IPS DF 6.9 (cell line): ENCODE measurements around the gene SKP1.
"Not testable (repeated sequence)": the region's sequence is repeated elsewhere in the genome, so short reads cannot be mapped to it uniquely, and the experiment has no call there.

Experiments
- DNase-seq: peaks from one replicate; pipeline ENCODE4 v3.0.0-alpha.2; 2013; ENCODE audit warnings: low read depth, low spot score
- H3K27ac ChIP-seq: one replicate; pipeline ENCODE4 v1.5.1; 2013; ENCODE audit warnings: low read length, control low read depth
- H3K27me3 ChIP-seq: 2 replicates; pipeline ENCODE4 v1.6.1; 2013; ENCODE audit warnings: mild to moderate bottlenecking, low read length; ENCODE audit not compliant: control insufficient read depth, insufficient read depth
- H3K36me3 ChIP-seq: 2 replicates; pipeline ENCODE4 v1.6.1; 2013; ENCODE audit warnings: low read length; ENCODE audit not compliant: control insufficient read depth, insufficient read depth
- H3K4me1 ChIP-seq: 2 replicates; pipeline ENCODE4 v1.6.1; 2013; ENCODE audit warnings: low read length; ENCODE audit not compliant: control insufficient read depth, insufficient read depth
- H3K4me3 ChIP-seq: 2 replicates; pipeline ENCODE4 v1.5.1; 2013; ENCODE audit warnings: mild to moderate bottlenecking, low read length
- H3K9me3 ChIP-seq: 2 replicates; pipeline ENCODE4 v1.6.1; 2013; ENCODE audit warnings: low read length, inconsistent platforms; ENCODE audit not compliant: control insufficient read depth, insufficient read depth
- WGBS: extraction: QIAGEN DNeasy Blood & Tissue Kit; methylation state at CpG from one replicate; pipeline ENCODE4 v1.1.7; 2013; ENCODE audit warnings: mixed read lengths, missing lambda C conversion rate; ENCODE audit not compliant: insufficient read length, insufficient coverage; 5-methylcytosine and 5-hydroxymethylcytosine counted together

SKP1 gene

DNA sequence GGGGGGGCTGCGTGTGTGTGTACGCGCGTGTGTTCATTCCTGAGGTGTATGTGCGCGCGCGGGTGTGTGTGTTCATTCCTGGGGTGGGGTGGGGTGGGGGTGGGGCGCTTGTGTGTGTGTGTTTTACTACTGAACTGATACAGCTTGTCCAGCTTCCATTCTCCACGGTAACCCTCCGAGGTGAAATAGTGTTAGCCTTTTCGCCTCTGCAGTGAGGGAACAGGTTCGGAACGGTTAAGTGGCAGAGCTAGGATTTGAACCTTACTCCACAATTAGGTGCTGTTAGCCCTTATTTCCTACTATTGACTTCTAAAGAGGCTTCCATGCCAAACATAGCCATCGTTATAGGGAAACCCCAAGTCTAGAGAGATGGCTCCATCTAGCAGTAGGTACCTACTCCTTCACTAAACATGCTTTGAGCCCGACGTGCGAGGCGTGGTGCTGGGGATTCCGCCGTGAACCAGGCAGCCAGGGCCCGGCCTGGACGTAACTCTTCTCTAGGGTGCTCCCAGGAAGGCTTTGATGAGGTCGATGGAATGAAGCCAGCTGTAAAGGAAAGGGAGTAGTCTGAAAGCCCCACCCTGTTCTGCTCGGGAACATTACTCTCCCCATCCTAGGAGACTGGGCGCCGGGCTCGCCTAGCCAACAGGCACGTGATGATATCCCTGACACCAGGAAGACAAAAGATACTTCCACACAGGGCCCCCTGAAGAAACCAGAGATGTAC lies 782 bp upstream of the SKP1 start:
- H3K27ac ChIP-seq = no peak overlapping the region
- DNase-seq = no peak
- WGBS = no CpG with 5 or more reads among the region's 29 CpGs

DNA sequence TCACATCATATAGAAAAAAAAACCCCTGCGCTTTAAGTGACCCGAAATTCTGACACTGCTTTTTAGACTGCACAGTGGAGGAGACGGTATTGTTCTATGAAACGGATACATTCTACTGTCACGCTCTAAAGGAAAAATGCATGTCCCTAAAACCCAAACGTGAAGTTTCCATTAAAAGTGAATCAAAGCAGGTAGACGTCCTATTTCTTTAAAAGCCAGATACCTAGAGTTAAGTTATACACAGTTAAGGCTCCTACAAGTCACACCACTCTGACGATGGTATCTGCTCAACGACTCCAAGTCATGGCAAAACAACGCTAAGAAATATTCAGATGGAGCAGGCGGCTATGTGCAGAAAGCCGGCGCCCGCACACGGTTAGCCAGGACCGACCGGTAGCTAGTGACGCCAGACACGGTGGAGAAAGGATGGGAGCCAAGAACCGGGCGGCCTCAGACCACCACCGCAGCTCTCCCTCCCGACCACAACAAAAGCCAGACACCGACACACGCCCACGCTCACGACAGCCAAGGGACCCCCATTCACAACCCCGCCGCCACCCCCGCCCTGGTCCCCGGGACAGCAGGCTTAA lies 734 bp downstream of the SKP1 start:
- Histone ChIP-seq H3K27me3 (no peaks in the 10 kb centered on the region), H3K27ac (no peak overlapping the region), H3K4me3 (peak overlapping the region; percentile 74), H3K36me3 (peaks cover 3% of the 10 kb centered on the region; the same call in 1 of the 2 replicates), H3K9me3 (no peaks in the 10 kb centered on the region), H3K4me1 (peaks cover 2% of the 10 kb centered on the region; the same call in 1 of the 2 replicates)
- WGBS = no CpG with 5 or more reads among the region's 31 CpGs
- DNase-seq = no peak

More for the DNA sequence above, 782 bp upstream of the SKP1 start:
- Histone ChIP-seq H3K4me3 (peak overlapping the region; percentile 74; the same call in 1 of the 2 replicates), H3K4me1 (peaks cover 2% of the 10 kb centered on the region; the same call in 1 of the 2 replicates), H3K27me3 (no peaks in the 10 kb centered on the region), H3K9me3 (no peaks in the 10 kb centered on the region), H3K36me3 (peaks cover 3% of the 10 kb centered on the region; the same call in 1 of the 2 replicates)

GRCh38 chr5:134174841-134175839 lies 1.6 kb downstream of the SKP1 start:
- Histone ChIP-seq H3K36me3 (peaks cover 3% of the 10 kb centered on the region; the same call in 1 of the 2 replicates), H3K4me3 (peak overlapping the region; percentile 74; the same call in 1 of the 2 replicates), H3K27me3 (no peaks in the 10 kb centered on the region), H3K9me3 (no peaks in the 10 kb centered on the region), H3K27ac (no peak overlapping the region), H3K4me1 (peaks cover 2% of the 10 kb centered on the region; the same call in 1 of the 2 replicates)
- no CpG with 5 or more reads among the region's 10 CpGs for WGBS
- no peak for DNase-seq

GRCh38 chr5:134171972-134172371 lies 4.8 kb downstream of the SKP1 start:
- Histone ChIP-seq H3K27ac (no peak overlapping the region), H3K27me3 (no peaks in the 10 kb centered on the region)

GRCh38 chr5:134162592-134162991 lies 14.2 kb downstream of the SKP1 start:
- Histone ChIP-seq H3K9me3 (no peaks in the 10 kb centered on the region), H3K4me1 (no peaks in the 10 kb centered on the region), H3K36me3 (peaks cover 2% of the 10 kb centered on the region; the same call in 1 of the 2 replicates), H3K4me3 (no peak overlapping the region), H3K27ac (no peak overlapping the region), H3K27me3 (no peaks in the 10 kb centered on the region)
- DNase-seq = no peak
- no CpG with 5 or more reads among the region's 5 CpGs for WGBS

More at GRCh38 chr5:134171972-134172371, 4.8 kb downstream of the SKP1 start:
- WGBS = no CpG with 5 or more reads among the region's 4 CpGs
- H3K9me3 ChIP-seq = no peaks in the 10 kb centered on the region
- DNase-seq = no peak
- no peak overlapping the region for H3K4me3 ChIP-seq
- 0 out of 2 replicates have a peak, but pooled peaks cover 2% of the 10 kb centered on the region for H3K4me1 ChIP-seq
- peaks cover 3% of the 10 kb centered on the region; the same call in 1 of the 2 replicates for H3K36me3 ChIP-seq

DNA sequence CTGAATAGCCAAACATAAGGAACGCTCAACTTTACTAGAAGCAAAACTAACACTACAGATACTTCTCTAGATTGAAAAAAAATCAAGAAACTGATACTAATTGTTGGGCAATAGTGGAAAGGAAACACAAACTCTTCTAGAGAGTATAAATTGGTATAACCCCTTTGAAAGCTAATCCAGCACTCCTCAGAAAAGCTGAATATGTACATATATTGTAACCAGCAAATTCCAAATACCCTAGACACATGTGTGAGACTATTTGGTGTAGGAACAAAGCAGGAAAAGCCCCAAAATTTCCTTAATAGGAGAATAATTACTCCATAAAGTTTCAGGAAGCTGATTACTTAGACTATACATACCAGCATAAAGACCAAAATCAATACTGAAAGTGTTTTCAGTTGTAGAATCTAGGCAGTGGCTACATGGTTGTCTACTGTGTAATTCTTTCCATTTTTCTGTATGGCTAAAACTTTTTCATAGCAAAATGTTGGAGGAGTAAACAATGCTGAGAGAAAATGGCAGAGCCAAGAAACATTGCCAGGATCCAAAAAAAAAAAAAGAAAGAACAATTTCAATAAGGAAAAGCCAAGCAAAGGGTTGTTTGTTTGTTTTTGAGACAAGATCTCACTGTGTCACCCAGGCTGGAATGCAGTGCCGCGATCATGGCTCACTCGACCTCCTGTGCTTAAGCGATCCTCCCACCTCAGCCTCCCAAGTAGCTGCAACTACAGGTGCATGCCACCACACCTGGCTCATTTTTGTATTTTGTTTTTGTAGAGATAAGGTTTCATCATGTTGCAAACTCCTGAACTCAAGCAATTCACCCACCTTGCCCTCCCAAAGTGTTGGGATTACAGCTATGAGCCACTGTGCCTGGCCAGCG lies 15.0 kb downstream of the SKP1 start:
- no peaks in the 10 kb centered on the region for H3K9me3 ChIP-seq
- no peaks in the 10 kb centered on the region for H3K27me3 ChIP-seq
- no CpG with 5 or more reads among the region's 6 CpGs for WGBS
- no peak overlapping the region for H3K27ac ChIP-seq
- H3K4me3 ChIP-seq = no peak overlapping the region
- peaks cover 2% of the 10 kb centered on the region; the same call in 1 of the 2 replicates for H3K36me3 ChIP-seq
- no peaks in the 10 kb centered on the region for H3K4me1 ChIP-seq
- DNase-seq = no peak

DNA sequence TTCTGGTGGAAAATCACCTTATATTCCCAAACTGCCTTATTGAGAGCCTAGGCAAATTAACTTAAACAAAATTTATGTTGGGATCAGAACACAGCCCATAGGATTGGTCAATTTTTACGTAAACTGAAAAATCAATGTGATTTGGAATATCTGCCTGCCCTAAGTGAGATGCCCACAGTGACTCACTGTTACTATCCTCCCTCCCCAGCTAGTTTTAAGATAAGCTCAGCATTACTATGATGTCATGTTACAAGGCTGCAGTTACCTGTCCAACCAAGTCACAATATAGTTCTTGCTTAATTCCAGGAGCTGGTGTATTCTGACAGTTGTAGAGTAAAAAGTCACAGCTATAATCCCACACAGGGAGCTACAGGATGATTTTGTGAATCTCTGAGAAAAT lies 23.1 kb downstream of the SKP1 start:
- Histone ChIP-seq H3K36me3 (peaks cover 2% of the 10 kb centered on the region; the same call in 1 of the 2 replicates), H3K9me3 (no peaks in the 10 kb centered on the region), H3K27me3 (no peaks in the 10 kb centered on the region), H3K4me1 (no peaks in the 10 kb centered on the region), H3K4me3 (no peak overlapping the region), H3K27ac (no peak overlapping the region)
- DNase-seq = no peak
- no CpG with 5 or more reads among the region's 1 CpG for WGBS

DNA sequence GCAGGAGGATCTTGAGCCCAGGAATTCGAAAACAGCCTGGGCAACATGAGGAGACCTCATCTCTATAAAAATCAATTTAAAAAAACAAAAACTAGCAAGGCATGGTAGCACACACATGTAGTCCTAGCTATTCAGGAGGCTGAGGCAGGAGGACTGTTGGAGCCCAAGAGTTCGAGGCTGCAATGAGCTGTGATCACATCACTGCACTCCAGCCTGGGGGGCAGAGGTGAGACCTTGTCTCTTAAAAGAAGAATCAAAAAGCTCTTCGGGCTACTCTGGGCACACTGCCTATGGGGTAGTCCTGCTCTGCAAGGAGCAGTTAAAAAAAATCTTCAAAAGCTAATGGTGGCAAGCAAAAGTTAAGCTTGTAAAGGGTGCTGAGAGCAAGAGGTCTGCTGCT lies 23.5 kb downstream of the SKP1 start:
- Histone ChIP-seq H3K27me3 (no peaks in the 10 kb centered on the region), H3K27ac (no peak overlapping the region), H3K36me3 (peaks cover 3% of the 10 kb centered on the region; the same call in 1 of the 2 replicates), H3K4me3 (no peak overlapping the region), H3K9me3 (no peaks in the 10 kb centered on the region), H3K4me1 (no peaks in the 10 kb centered on the region)
- WGBS = no CpG with 5 or more reads among the region's 3 CpGs
- no peak for DNase-seq

DNA sequence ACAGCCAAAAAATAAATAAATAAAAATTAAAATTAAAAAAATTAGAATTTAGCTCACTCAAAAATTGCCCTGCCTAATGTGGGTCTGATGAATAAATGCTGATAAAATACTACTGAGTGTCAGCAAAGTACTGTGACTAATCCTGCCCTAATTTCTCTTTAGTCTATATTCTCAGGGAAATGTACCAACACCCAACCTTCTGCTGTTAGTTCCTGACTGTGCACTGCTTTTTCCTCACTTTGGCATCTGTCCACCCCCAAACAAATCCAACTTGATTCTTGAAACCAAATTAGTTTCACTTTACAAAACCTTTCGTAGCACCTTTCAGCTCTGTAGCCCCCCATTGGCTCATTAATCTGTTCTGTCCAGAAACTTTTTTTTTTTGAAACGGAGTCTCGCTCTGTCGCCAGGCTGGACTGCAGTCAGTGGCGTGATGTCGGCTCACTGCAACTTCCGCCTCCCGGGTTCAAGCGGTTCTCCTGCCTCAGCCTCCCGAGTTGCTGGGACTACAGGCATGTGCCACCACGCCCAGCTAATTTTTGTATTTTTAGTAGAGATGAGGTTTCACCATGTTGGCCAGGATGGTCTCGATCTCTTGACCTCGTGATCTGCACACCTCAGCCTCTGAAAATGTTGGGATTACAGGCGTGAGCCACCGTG lies 24.4 kb downstream of the SKP1 start:
- DNase-seq, H3K27ac ChIP-seq, H3K4me1 ChIP-seq, H3K4me3 ChIP-seq, H3K27me3 ChIP-seq, H3K36me3 ChIP-seq, H3K9me3 ChIP-seq: not testable (repeated sequence)
- WGBS = no CpG with 5 or more reads among the region's 15 CpGs
